Measurements from ENCODE around the gene AP1G1.
A peak's percentile ranks its signal among the peaks of the same experiment; 100 is the strongest.
"Not testable (repeated sequence)": the region's sequence is repeated elsewhere in the genome, so short reads cannot be mapped to it uniquely, and the experiment has no call there.

The AP1G1 gene

GRCh38 chr16:71845639-71846430 is 37.2 kb upstream of the AP1G1 start, which contains the start of gene ATXN1L:
TSS of gene ATXN1L (plus strand) at chr16:71845976. CDS start at chr16:71849741, 3,765 bp downstream.
- H3K27me3 ChIP-seq (ENCODE audit: insufficient read depth, low read depth, severe bottlenecking), result no peaks in the 10 kb centered on the region
- peak; percentile 90 for DNase-seq
- H3K4me3 ChIP-seq (ENCODE audit: low read depth, low read length), result peak within 1 kb of the TSS; percentile 88
- no peak for TF ChIP-seq CTCF (IDR thresholded peaks at IDR 0.05; ENCODE audit: low read depth, low read length)
- no peaks in the 10 kb centered on the region for H3K9me3 ChIP-seq (ENCODE audit: severe bottlenecking)
- peaks cover 29% of the 10 kb centered on the region for H3K36me3 ChIP-seq
- peak within 1 kb of the TSS; percentile 79 for H3K27ac ChIP-seq

GRCh38 chr16:71843572-71843971 is 34.9 kb upstream of the AP1G1 start:
- H3K4me3 ChIP-seq (ENCODE audit: low read depth, low read length), result no peak overlapping the region
- H3K27ac ChIP-seq, result no peak overlapping the region
- H3K27me3 ChIP-seq (ENCODE audit: insufficient read depth, low read depth, severe bottlenecking), result no peaks in the 10 kb centered on the region
- TF ChIP-seq CTCF (IDR thresholded peaks at IDR 0.05; ENCODE audit: low read depth, low read length), result no peak
- peaks cover 10% of the 10 kb centered on the region for H3K36me3 ChIP-seq
- no peak for DNase-seq
- no peaks in the 10 kb centered on the region for H3K9me3 ChIP-seq (ENCODE audit: severe bottlenecking)

- no peaks in the 10 kb centered on the region for H3K27me3 ChIP-seq (ENCODE audit: insufficient read depth, low read depth, severe bottlenecking)
- H3K9me3 ChIP-seq (ENCODE audit: severe bottlenecking), result no peaks in the 10 kb centered on the region
- TF ChIP-seq CTCF (IDR thresholded peaks at IDR 0.05; ENCODE audit: low read depth, low read length), result no peak
- no peaks in the 10 kb centered on the region for H3K36me3 ChIP-seq
- H3K4me3 ChIP-seq (ENCODE audit: low read depth, low read length), result no peak overlapping the region
- no peak overlapping the region for H3K27ac ChIP-seq
- no peak for DNase-seq
Measured at GRCh38 chr16:71840052-71840451, 31.4 kb upstream of the AP1G1 start.

GRCh38 chr16:71837150-71837549 is 28.5 kb upstream of the AP1G1 start:
- Histone ChIP-seq H3K9me3 (ENCODE audit: severe bottlenecking) (no peaks in the 10 kb centered on the region), H3K4me3 (ENCODE audit: low read depth, low read length) (no peak overlapping the region), H3K27ac (no peak overlapping the region), H3K36me3 (no peaks in the 10 kb centered on the region), H3K27me3 (ENCODE audit: insufficient read depth, low read depth, severe bottlenecking) (no peaks in the 10 kb centered on the region)
- no peak for TF ChIP-seq CTCF (IDR thresholded peaks at IDR 0.05; ENCODE audit: low read depth, low read length)
- no peak for DNase-seq

GRCh38 chr16:71834291-71834690 is 25.7 kb upstream of the AP1G1 start:
- TF ChIP-seq CTCF (IDR thresholded peaks at IDR 0.05; ENCODE audit: low read depth, low read length), result no peak
- H3K36me3 ChIP-seq, result no peaks in the 10 kb centered on the region
- no peak overlapping the region for H3K4me3 ChIP-seq (ENCODE audit: low read depth, low read length)
- H3K9me3 ChIP-seq (ENCODE audit: severe bottlenecking), result no peaks in the 10 kb centered on the region
- no peaks in the 10 kb centered on the region for H3K27me3 ChIP-seq (ENCODE audit: insufficient read depth, low read depth, severe bottlenecking)
- no peak overlapping the region for H3K27ac ChIP-seq
- no peak for DNase-seq

GRCh38 chr16:71832112-71832511 is 23.5 kb upstream of the AP1G1 start:
- not testable (repeated sequence) for H3K27me3 ChIP-seq (ENCODE audit: insufficient read depth, low read depth, severe bottlenecking); H3K27ac ChIP-seq; DNase-seq; H3K9me3 ChIP-seq (ENCODE audit: severe bottlenecking); H3K4me3 ChIP-seq (ENCODE audit: low read depth, low read length); H3K36me3 ChIP-seq

GRCh38 chr16:71831698-71832097 is 23.1 kb upstream of the AP1G1 start:
- not testable (repeated sequence) for H3K9me3 ChIP-seq (ENCODE audit: severe bottlenecking); H3K27ac ChIP-seq; H3K27me3 ChIP-seq (ENCODE audit: insufficient read depth, low read depth, severe bottlenecking); H3K4me3 ChIP-seq (ENCODE audit: low read depth, low read length); H3K36me3 ChIP-seq; DNase-seq

Measured in WERI-Rb-1 (cell line).